Left ventricle myocardium inferior (tissue), 1 donor: ENCODE measurements around the gene CSHL1. TPM values are rescaled to one million over a fixed set of nuclear protein-coding genes. Genes with fewer than 3 reads are reported as not detected.

Experiments
- total RNA-seq: library from RNA; stranded (reverse); fragmentation: NEBNext Ultra II Directional; extraction: Animal tissue kit (Norgen Biotek cat#: 25700); gene quantifications from one replicate; pipeline ENCODE4 v1.2.1, GENCODE V29; 2021
- donor health status: DM: no; HTN: yes; CAD: no; lungs with severe emphysema.

CSHL1 gene
- total RNA-seq, 1 donor from 2014 or later, result not detected

Other genes with a start within 250 kb of the CSHL1 start
- gene LIMD2, start 211.1 kb downstream of the CSHL1 start, total RNA-seq, result 2.7 TPM
- gene STRADA, start 169.5 kb downstream of the CSHL1 start, total RNA-seq, result 14.6 TPM
- 79.6 TPM for gene CCDC47, start 137.7 kb downstream of the CSHL1 start, total RNA-seq
- gene DDX42, start 137.1 kb downstream of the CSHL1 start, total RNA-seq, result 51.7 TPM
- 115 TPM for gene PSMC5, start 83.8 kb downstream of the CSHL1 start, total RNA-seq
- gene FTSJ3, start 83.6 kb downstream of the CSHL1 start, total RNA-seq, result 36.7 TPM
- 21.0 TPM for gene SMARCD2, start 68.6 kb downstream of the CSHL1 start, total RNA-seq
- not detected for gene CSH2, start 37.6 kb downstream of the CSHL1 start, total RNA-seq
- not detected for gene GH2, start 29.3 kb downstream of the CSHL1 start, total RNA-seq
- gene CSH1, start 14.7 kb downstream of the CSHL1 start, total RNA-seq, result not detected
- not detected for gene GH1, start 7.6 kb upstream of the CSHL1 start, total RNA-seq
- gene CD79B, start 21.1 kb upstream of the CSHL1 start, total RNA-seq, result 4.6 TPM
- gene SCN4A, start 61.7 kb upstream of the CSHL1 start, total RNA-seq, result 1.2 TPM
- gene PRR29, start 87.1 kb upstream of the CSHL1 start, total RNA-seq, result not detected
- 28.2 TPM for gene ICAM2, start 109.4 kb upstream of the CSHL1 start, total RNA-seq
- gene ERN1, start 218.9 kb upstream of the CSHL1 start, total RNA-seq, result 9.3 TPM